OCI-LY1 (cell line): Measurements from ENCODE around the gene SSUH2.

Source experiments
- H2AFZ ChIP-seq: fragments of 200-600 bp; sonication (generic), shearing (Covaris generic); 2 replicates; pipeline ENCODE4 v1.6.0; 2014; ENCODE audit warnings: antibody characterized with exemption, mild to moderate bottlenecking, low read length
- H3F3A ChIP-seq: fragments of 200-600 bp; sonication (generic), shearing (Covaris generic); 2 replicates; pipeline ENCODE4 v1.6.0; 2014; ENCODE audit warnings: mild to moderate bottlenecking, antibody characterized with exemption, low read length, moderate library complexity; ENCODE audit not compliant: insufficient read depth
- H3K27ac ChIP-seq: fragments of 200-600 bp; sonication (generic); 2 replicates; pipeline ENCODE4 v1.5.1; 2014; ENCODE audit warnings: low read length, mixed run types, mild to moderate bottlenecking, low read depth; ENCODE audit not compliant: poor library complexity, severe bottlenecking
- H3K27me3 ChIP-seq: fragments of 200-600 bp; sonication (generic); 2 replicates; pipeline ENCODE4 v1.6.0; 2014; ENCODE audit warnings: antibody characterized with exemption, mild to moderate bottlenecking, low read length, moderate library complexity; ENCODE audit not compliant: insufficient read depth
- H3K36me3 ChIP-seq: fragments of 200-600 bp; sonication (generic); 2 replicates; pipeline ENCODE4 v1.6.1; 2014; ENCODE audit warnings: mild to moderate bottlenecking, antibody characterized with exemption, low read length, moderate library complexity, mixed read lengths; ENCODE audit not compliant: insufficient read depth
- H3K4me1 ChIP-seq: fragments of 200-600 bp; sonication (generic); 2 replicates; pipeline ENCODE4 v1.5.1; 2014; ENCODE audit warnings: mild to moderate bottlenecking, low read length, moderate library complexity; ENCODE audit not compliant: insufficient read depth, severe bottlenecking
- H3K4me2 ChIP-seq: fragments of 200-600 bp; sonication (generic), shearing (Covaris generic); 2 replicates; pipeline ENCODE4 v1.6.1; 2014; ENCODE audit warnings: low read length
- H3K4me3 ChIP-seq: fragments of 200-600 bp; sonication (generic); 2 replicates; pipeline ENCODE4 v1.5.1; 2014; ENCODE audit warnings: low read length, low read depth, mild to moderate bottlenecking, mixed read lengths; ENCODE audit not compliant: poor library complexity, severe bottlenecking
- H3K79me2 ChIP-seq: fragments of 200-600 bp; shearing (Covaris generic); 2 replicates; pipeline ENCODE4 v1.6.1; 2016; ENCODE audit warnings: mixed run types, low read length, mixed read lengths; ENCODE audit not compliant: insufficient read depth
- H3K9ac ChIP-seq: fragments of 200-600 bp; sonication (generic), shearing (Covaris generic); 2 replicates; pipeline ENCODE4 v1.6.1; 2014; ENCODE audit warnings: mild to moderate bottlenecking, low read length, mixed read lengths
- H3K9me2 ChIP-seq: fragments of 200-600 bp; sonication (generic), shearing (Covaris generic); 2 replicates; pipeline ENCODE4 v1.6.1; 2014; ENCODE audit warnings: low read depth, mild to moderate bottlenecking, low read length, mixed read lengths
- H3K9me3 ChIP-seq: fragments of 200-600 bp; shearing (Covaris generic); 2 replicates; pipeline ENCODE4 v1.6.1; 2014; ENCODE audit warnings: low read length, mixed read lengths
- H4K20me1 ChIP-seq: fragments of 200-600 bp; sonication (generic), shearing (Covaris generic); 2 replicates; pipeline ENCODE4 v1.6.0; 2016; ENCODE audit warnings: mild to moderate bottlenecking, low read length; ENCODE audit not compliant: insufficient read depth
- EZH2 ChIP-seq: fragments of 200-600 bp; sonication (generic), shearing (Covaris generic); IDR thresholded peaks from 2 replicates; pipeline ENCODE4 v1.8.0; 2017; ENCODE audit warnings: borderline replicate concordance, mixed run types, mild to moderate bottlenecking, antibody characterized with exemption, low read length, moderate library complexity, mixed read lengths
- TF ChIP-seq, protein P1 (sequence below): fragments of 200-600 bp; sonication (generic), shearing (Covaris generic); IDR thresholded peaks from 2 replicates; pipeline ENCODE4 v1.5.1; 2017; ENCODE audit warnings: mild to moderate bottlenecking, antibody characterized with exemption, low read length, moderate library complexity, mixed read lengths

The SSUH2 gene

DNA sequence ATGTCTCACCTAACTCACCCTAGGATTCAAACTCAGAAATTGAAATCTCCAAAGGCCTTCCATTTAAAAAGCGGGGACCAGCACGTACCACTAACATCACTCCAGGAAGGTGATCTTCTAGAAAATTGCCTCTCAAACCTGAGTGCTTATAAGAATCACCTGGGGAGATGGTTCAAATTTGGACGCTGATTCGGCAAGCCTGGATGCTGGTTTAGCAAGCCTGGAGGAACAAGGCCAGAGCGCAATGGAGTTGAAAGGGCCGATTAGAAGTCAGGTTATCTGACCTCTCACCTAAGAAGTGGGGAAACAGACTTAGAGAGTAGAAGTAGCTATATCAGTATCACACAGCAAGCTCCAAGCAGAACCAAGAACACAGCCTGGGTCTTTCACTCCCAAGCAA is 68.2 kb downstream of the SSUH2 start:
- no peak for TF ChIP-seq EZH2
- TF ChIP-seq, protein P1, sequence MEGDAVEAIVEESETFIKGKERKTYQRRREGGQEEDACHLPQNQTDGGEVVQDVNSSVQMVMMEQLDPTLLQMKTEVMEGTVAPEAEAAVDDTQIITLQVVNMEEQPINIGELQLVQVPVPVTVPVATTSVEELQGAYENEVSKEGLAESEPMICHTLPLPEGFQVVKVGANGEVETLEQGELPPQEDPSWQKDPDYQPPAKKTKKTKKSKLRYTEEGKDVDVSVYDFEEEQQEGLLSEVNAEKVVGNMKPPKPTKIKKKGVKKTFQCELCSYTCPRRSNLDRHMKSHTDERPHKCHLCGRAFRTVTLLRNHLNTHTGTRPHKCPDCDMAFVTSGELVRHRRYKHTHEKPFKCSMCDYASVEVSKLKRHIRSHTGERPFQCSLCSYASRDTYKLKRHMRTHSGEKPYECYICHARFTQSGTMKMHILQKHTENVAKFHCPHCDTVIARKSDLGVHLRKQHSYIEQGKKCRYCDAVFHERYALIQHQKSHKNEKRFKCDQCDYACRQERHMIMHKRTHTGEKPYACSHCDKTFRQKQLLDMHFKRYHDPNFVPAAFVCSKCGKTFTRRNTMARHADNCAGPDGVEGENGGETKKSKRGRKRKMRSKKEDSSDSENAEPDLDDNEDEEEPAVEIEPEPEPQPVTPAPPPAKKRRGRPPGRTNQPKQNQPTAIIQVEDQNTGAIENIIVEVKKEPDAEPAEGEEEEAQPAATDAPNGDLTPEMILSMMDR, result no peak
- H3K9me3 ChIP-seq, result no peaks in the 10 kb centered on the region
- no peaks in the 10 kb centered on the region for H3K36me3 ChIP-seq
- no peaks in the 10 kb centered on the region for H3K9me2 ChIP-seq
- H2AFZ ChIP-seq, result no peak overlapping the region
- H3K4me1 ChIP-seq, result no peaks in the 10 kb centered on the region
- H3K79me2 ChIP-seq, result no peaks in the 10 kb centered on the region
- no peak overlapping the region for H3K4me2 ChIP-seq
- no peaks in the 10 kb centered on the region for H3F3A ChIP-seq
- no peak overlapping the region for H3K9ac ChIP-seq
- no peak overlapping the region for H3K4me3 ChIP-seq
- H4K20me1 ChIP-seq, result no peaks in the 10 kb centered on the region
- H3K27ac ChIP-seq, result no peak overlapping the region
- no peaks in the 10 kb centered on the region for H3K27me3 ChIP-seq

DNA sequence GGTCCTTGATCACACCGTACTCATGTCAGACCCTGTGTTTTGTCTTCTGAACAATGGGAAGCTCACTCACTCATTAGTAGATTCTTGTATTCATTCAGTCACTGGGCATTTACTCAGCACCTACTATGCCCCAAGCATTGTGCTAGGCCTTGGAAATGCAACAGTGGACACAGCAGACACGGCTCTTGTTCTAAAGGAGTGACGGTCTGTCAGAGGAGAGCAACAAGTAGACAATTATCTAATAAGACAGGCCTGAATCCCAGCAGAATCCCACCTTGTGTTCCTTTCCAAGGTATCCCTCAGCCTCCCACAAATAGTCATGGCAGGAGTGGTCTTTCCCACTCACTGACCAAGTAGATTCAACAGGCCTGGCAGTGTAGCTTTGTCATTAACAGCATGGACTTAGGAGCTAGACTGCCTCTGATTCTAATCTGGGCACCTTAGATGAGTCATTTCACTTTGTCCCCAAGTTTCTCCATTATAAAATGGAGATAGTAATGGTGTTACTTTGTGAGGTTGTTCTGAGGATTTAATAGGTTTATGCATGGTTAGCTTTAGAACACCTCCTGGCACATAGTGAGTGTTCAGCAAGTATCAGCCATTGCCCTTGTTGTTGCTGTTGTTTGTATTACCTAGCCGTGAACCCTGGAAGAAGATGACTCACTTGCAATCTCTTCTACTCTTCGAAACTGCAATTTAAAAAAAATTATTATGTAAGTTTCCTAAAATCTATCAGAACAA is 69.1 kb downstream of the SSUH2 start:
- Histone ChIP-seq H2AFZ (no peak overlapping the region), H3K4me1 (no peaks in the 10 kb centered on the region), H3K79me2 (no peaks in the 10 kb centered on the region), H3K36me3 (no peaks in the 10 kb centered on the region), H4K20me1 (no peaks in the 10 kb centered on the region), H3F3A (no peaks in the 10 kb centered on the region), H3K9me2 (no peaks in the 10 kb centered on the region), H3K27ac (no peak overlapping the region), H3K4me2 (no peak overlapping the region), H3K4me3 (no peak overlapping the region), H3K9me3 (no peaks in the 10 kb centered on the region), H3K27me3 (no peaks in the 10 kb centered on the region), H3K9ac (no peak overlapping the region)
- TF ChIP-seq, protein P1, result no peak
- TF ChIP-seq EZH2, result no peak

DNA sequence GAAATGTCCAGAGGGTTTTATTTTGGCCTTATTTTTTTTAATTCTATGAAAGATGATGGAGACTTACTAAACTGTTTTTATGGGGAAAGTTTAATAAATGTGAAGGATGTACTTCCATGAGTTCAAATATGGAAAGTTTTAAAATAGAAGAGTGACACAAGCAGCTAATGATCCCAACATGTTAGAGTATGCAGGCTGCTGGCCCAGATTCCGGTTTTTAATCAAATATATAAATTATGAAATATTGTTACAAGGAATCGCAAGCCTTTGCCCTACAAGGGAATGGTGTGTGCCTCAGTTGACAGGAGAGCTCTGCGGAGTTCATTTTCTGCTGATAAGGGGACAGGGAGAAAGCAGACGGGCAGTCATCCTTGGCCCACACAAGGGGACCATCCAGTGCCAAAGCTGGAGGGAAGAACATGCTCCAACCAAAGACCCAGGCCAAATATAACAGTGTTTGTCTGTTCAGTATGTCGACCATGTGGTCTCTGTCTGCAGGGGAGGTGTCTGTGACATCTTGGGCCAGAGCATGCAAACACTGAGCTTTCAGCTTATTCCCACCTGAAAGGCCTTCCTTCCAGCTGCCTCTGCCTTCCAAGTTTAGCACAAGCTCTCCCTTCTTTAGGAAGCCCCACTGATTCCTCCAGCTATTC is 69.8 kb downstream of the SSUH2 start:
- H3K36me3 ChIP-seq, result no peaks in the 10 kb centered on the region
- no peaks in the 10 kb centered on the region for H3K4me1 ChIP-seq
- H3K4me2 ChIP-seq, result no peak overlapping the region
- no peak overlapping the region for H2AFZ ChIP-seq
- no peaks in the 10 kb centered on the region for H4K20me1 ChIP-seq
- H3K27me3 ChIP-seq, result no peaks in the 10 kb centered on the region
- H3F3A ChIP-seq, result no peaks in the 10 kb centered on the region
- no peak overlapping the region for H3K4me3 ChIP-seq
- no peaks in the 10 kb centered on the region for H3K9me2 ChIP-seq
- H3K9ac ChIP-seq, result no peak overlapping the region
- no peak overlapping the region for H3K27ac ChIP-seq
- no peaks in the 10 kb centered on the region for H3K79me2 ChIP-seq
- no peaks in the 10 kb centered on the region for H3K9me3 ChIP-seq
- TF ChIP-seq, protein P1, result no peak
- no peak for TF ChIP-seq EZH2
